Measurements from ENCODE around the gene CHSY1. TPM values are rescaled to one million over a fixed set of nuclear protein-coding genes. Genes with fewer than 3 reads are reported as not detected.

The CHSY1 gene
- total and polyA plus RNA-seq, 2 of the 13 experiments (the other 11 are each of a cell fraction or from before 2014, with no cell fraction given): 13.3 to 13.7 TPM

- no peak for TF ChIP-seq ZBTB40 (IDR thresholded peaks at IDR 0.05)
- no peak for TF ChIP-seq ZBTB40 (CRISPR knock-in tag; IDR thresholded peaks at IDR 0.05)
- TF ChIP-seq CHD4 (IDR thresholded peaks at IDR 0.05; ENCODE audit: borderline replicate concordance, low read length): no peak
- no peak for TF ChIP-seq ZBTB8A (CRISPR knock-in tag; IDR thresholded peaks at IDR 0.05; ENCODE audit: borderline replicate concordance, low read depth)
- no peak for TF ChIP-seq ZBTB1 (CRISPR knock-in tag; IDR thresholded peaks at IDR 0.05; ENCODE audit: borderline replicate concordance)
- TF ChIP-seq FOXP1 (IDR thresholded peaks at IDR 0.05): no peak
- no peak for TF ChIP-seq FOXP1 (CRISPR knock-in tag; IDR thresholded peaks at IDR 0.05)
- TF ChIP-seq HIVEP1 (CRISPR knock-in tag; IDR thresholded peaks at IDR 0.05): no peak
- TF ChIP-seq ZNF160 (CRISPR knock-in tag; IDR thresholded peaks at IDR 0.05): no peak
- no peak for TF ChIP-seq GATAD2A (CRISPR knock-in tag; IDR thresholded peaks at IDR 0.05)
- no peak for TF ChIP-seq ZNF383 (CRISPR knock-in tag; IDR thresholded peaks at IDR 0.05; ENCODE audit: borderline replicate concordance)
- no peak for TF ChIP-seq TMF1 (CRISPR knock-in tag; IDR thresholded peaks at IDR 0.05; ENCODE audit: low read depth)
- TF ChIP-seq ZFP37 (CRISPR knock-in tag; IDR thresholded peaks at IDR 0.05; ENCODE audit: borderline replicate concordance): no peak
- TF ChIP-seq SMAD9 (CRISPR knock-in tag; IDR thresholded peaks at IDR 0.05): no peak
- no peak for TF ChIP-seq BORCS8-MEF2B (CRISPR knock-in tag; IDR thresholded peaks at IDR 0.05)
- TF ChIP-seq ZNF772 (CRISPR knock-in tag; IDR thresholded peaks at IDR 0.05): no peak
- TF ChIP-seq KAT7 (CRISPR knock-in tag; IDR thresholded peaks at IDR 0.05; ENCODE audit: borderline replicate concordance): no peak
- no peak for TF ChIP-seq FUBP1 (CRISPR knock-in tag; IDR thresholded peaks at IDR 0.05; ENCODE audit: borderline replicate concordance)
- TF ChIP-seq ZNF761 (CRISPR knock-in tag; conservative IDR thresholded peaks at IDR 0.05): no peak
These were observed 90.2 kb downstream of the CHSY1 start (continued) for GRCh38 chr15:101161656-101162055.

Measured in HepG2 (cell line).